ENCODE measurements around the gene RPS3A. TPM values are rescaled to one million over a fixed set of nuclear protein-coding genes. Genes with fewer than 3 reads are reported as not detected.
A peak's percentile ranks its signal among the peaks of the same experiment; 100 is the strongest.

RPS3A gene
- total RNA-seq, 1 experiment from 2014 or later, result 1,751 TPM

DNA sequence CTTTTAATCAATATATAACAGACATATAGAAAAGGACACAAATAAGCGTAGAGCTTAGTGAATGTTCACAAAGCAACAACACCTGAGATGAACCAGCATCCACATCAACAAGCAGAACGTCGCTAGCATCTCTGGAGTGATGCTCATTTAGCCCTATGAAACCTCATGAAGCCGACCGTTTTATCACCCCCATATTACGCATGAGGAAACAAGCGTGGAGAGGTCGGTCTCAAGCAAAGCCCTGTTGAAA is 524 bp upstream of the RPS3A start:
- Histone ChIP-seq H3K4me1 (ENCODE audit: insufficient read depth, low read length, poor library complexity, severe bottlenecking) (peaks cover 10% of the 10 kb centered on the region), H3K27ac (ENCODE audit: low read depth, low read length, poor library complexity, severe bottlenecking) (peak overlapping the region; percentile 90), H3K4me3 (ENCODE audit: low read depth, low read length, poor library complexity, severe bottlenecking) (peak overlapping the region; percentile 64), H3K9me3 (ENCODE audit: low read depth, low read length, poor library complexity, severe bottlenecking) (no peaks in the 10 kb centered on the region), H3K27me3 (replicated peaks; ENCODE audit: insufficient read depth, low read depth, low read length, poor library complexity) (no peaks in the 10 kb centered on the region), H3K36me3 (ENCODE audit: insufficient read depth, low read length, poor library complexity, severe bottlenecking) (peaks cover 39% of the 10 kb centered on the region)
- intact Hi-C loops (cut with micrococcal nuclease; ENCODE audit: unreplicated experiment), result no loop called here
- DNase-seq (ENCODE audit: low spot score), result no peak
- no peak for TF ChIP-seq EZH2 (IDR thresholded peaks at IDR 0.05; ENCODE audit: borderline replicate concordance, low read depth, low read length, poor library complexity, severe bottlenecking)
- TF ChIP-seq CTCF (conservative IDR thresholded peaks at IDR 0.05; ENCODE audit: low read depth, low read length), result no peak
- CTCF ChIA-PET, result no interaction called here
- POLR2A ChIA-PET (ENCODE audit: low non-redundant PET), result interaction anchor here (0.6 kb wide), 1 partner anchor 528 kb away, joined by 3 read pairs; no protein-coding TSS in a partner anchor
- BruUV-seq (replicated peaks), result no TSS peak

DNA sequence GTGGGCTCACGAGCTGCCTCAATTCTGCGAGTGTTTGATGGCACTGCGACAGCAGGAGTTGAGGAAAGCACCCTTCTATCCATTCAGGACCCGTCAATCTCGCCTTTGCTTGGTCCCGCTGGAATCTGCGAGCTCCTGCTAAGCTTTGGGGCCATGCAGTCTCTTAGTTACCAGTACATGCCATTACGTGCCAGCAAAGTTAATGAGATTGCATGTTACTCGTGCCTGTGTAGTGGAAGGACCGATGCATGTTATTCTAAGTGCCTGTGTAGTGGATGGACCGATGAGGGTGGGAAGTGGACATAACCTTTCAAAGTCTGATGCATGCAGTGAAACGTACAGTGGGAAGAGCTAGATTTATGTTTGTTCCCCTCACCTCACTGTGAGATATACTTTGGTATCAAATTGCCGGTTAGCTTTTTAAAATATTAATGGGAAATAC is 569 bp downstream of the RPS3A start:
- TF ChIP-seq EZH2 (IDR thresholded peaks at IDR 0.05; ENCODE audit: borderline replicate concordance, low read depth, low read length, poor library complexity, severe bottlenecking), result no peak
- TF ChIP-seq CTCF (conservative IDR thresholded peaks at IDR 0.05; ENCODE audit: low read depth, low read length), result no peak
- H3K36me3 ChIP-seq (ENCODE audit: insufficient read depth, low read length, poor library complexity, severe bottlenecking), result peaks cover 50% of the 10 kb centered on the region
- POLR2A ChIA-PET (ENCODE audit: low non-redundant PET), result no interaction called here

GRCh38 chr4:151100531-151100930 is 1.1 kb downstream of the RPS3A start:
- Histone ChIP-seq H3K27ac (ENCODE audit: low read depth, low read length, poor library complexity, severe bottlenecking) (peak overlapping the region; percentile 90), H3K4me1 (ENCODE audit: insufficient read depth, low read length, poor library complexity, severe bottlenecking) (peaks cover 10% of the 10 kb centered on the region), H3K9me3 (ENCODE audit: low read depth, low read length, poor library complexity, severe bottlenecking) (no peaks in the 10 kb centered on the region), H3K27me3 (replicated peaks; ENCODE audit: insufficient read depth, low read depth, low read length, poor library complexity) (no peaks in the 10 kb centered on the region), H3K36me3 (ENCODE audit: insufficient read depth, low read length, poor library complexity, severe bottlenecking) (peaks cover 55% of the 10 kb centered on the region), H3K4me3 (ENCODE audit: low read depth, low read length, poor library complexity, severe bottlenecking) (peak overlapping the region; percentile 64)
- no TSS peak for BruUV-seq (replicated peaks)
- ChIA-PET POLR2A (ENCODE audit: low non-redundant PET) (no interaction called here), CTCF (no interaction called here)
- DNase-seq (ENCODE audit: low spot score), result no peak
- intact Hi-C loops (cut with micrococcal nuclease; ENCODE audit: unreplicated experiment), result no loop called here
- no peak for TF ChIP-seq CTCF (conservative IDR thresholded peaks at IDR 0.05; ENCODE audit: low read depth, low read length)
- TF ChIP-seq EZH2 (IDR thresholded peaks at IDR 0.05; ENCODE audit: borderline replicate concordance, low read depth, low read length, poor library complexity, severe bottlenecking), result no peak

More for the DNA sequence above, 569 bp downstream of the RPS3A start:
- no peaks in the 10 kb centered on the region for H3K9me3 ChIP-seq (ENCODE audit: low read depth, low read length, poor library complexity, severe bottlenecking)
- peak overlapping the region; percentile 64 for H3K4me3 ChIP-seq (ENCODE audit: low read depth, low read length, poor library complexity, severe bottlenecking)
- no peak for DNase-seq (ENCODE audit: low spot score)
- H3K27ac ChIP-seq (ENCODE audit: low read depth, low read length, poor library complexity, severe bottlenecking), result peak overlapping the region; percentile 90
- BruUV-seq (replicated peaks), result no TSS peak
- intact Hi-C loops (cut with micrococcal nuclease; ENCODE audit: unreplicated experiment), result no loop called here
- CTCF ChIA-PET, result no interaction called here
- no peaks in the 10 kb centered on the region for H3K27me3 ChIP-seq (replicated peaks; ENCODE audit: insufficient read depth, low read depth, low read length, poor library complexity)
- H3K4me1 ChIP-seq (ENCODE audit: insufficient read depth, low read length, poor library complexity, severe bottlenecking), result peaks cover 10% of the 10 kb centered on the region
